Ammon's horn (tissue), 1 donor: ENCODE results near the gene ADD1.
A peak's percentile ranks its signal among the peaks of the same experiment; 100 is the strongest.

Experiments used
- DNase-seq: peaks from one replicate; pipeline ENCODE4 v3.0.0-alpha.2; 2016; ENCODE audit warnings: low spot score

Gene ADD1

DNA sequence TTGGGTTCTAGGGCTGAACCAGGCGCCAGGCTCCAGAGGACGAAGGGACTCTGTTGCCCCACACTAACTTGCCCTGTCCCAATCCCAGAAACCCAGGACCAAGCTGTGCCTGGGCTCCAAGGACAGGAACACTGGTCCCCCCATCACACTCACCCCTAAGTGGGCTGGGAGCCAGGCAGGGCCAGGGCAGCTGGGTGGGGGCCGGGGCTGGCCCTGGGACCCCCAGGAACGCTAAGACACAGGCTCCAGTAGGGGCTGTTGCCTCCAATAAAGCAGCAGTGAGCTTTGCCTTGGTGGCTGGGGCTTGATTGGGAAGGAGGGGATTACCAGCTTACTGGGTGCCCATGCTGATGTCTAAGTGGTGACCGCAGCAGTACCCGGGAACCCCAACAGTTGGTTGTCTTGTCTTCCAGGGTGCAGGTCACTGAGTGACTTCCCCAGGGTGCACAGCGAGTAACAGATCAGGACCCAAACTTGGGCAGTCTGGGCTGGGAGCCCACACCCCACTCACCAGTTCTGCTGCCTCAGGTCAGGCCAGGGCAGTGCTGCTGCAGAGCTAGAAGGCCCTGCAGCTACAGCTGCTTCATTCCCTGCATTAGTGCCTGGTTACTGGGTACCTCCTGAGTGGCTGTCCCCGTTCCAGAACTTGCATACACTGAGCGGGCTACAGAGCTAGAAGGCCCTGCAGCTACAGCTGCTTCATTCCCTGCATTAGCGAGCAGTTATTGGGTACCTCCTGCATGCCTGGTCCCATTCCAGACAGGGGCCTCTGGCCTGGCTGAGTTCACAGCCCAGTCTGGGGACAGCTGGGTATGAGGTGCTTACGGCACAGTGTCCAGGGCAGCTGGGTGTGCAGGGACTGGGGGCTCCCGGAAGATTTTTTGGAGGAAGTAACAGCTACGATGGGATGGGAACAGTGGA is 9.4 kb upstream of the ADD1 start:
- no peak for DNase-seq

DNA sequence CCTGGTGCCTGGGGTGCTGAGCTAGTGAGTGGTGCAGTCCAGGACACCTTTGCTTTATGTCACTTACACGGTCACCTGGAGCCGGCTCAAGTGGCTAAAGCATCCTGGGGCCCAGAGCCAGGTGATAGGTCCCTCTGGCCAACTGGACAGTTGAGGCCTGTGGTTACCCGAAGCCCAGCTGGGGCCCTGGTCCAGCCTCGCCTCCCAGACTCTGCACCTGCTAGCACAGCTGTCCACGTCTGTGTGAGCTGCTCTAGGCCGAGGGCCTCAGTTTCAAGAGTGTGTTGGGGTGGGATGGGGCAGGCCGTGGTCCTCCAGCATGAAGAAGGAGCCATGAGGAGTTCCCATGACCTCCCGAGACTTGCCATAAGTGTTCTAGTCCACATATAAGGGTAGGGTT is 7.7 kb upstream of the ADD1 start:
- no peak for DNase-seq

DNA sequence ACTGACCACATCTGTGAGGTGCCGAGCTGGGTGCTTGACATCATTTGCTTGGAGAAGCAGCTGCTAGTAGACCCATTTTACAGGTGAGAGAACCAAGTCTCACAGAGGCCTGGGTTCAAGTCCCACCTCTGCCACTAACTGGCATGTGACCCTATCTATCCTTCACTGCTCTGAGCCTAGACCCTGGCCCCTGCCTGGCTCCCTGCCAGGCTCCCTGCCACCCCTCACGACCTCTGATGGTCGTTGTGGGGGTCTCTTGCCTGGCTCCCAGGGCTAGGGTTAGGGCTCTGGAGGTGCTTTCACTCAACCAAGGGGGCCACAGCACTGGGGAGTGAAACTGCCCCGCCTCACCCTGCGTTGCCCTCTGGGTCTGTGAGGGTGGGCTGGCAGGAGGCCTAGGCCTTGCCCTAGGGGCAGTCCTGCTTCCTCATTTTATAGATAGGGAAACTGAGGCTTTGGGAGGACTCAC is 7.2 kb upstream of the ADD1 start:
- no peak for DNase-seq

DNA sequence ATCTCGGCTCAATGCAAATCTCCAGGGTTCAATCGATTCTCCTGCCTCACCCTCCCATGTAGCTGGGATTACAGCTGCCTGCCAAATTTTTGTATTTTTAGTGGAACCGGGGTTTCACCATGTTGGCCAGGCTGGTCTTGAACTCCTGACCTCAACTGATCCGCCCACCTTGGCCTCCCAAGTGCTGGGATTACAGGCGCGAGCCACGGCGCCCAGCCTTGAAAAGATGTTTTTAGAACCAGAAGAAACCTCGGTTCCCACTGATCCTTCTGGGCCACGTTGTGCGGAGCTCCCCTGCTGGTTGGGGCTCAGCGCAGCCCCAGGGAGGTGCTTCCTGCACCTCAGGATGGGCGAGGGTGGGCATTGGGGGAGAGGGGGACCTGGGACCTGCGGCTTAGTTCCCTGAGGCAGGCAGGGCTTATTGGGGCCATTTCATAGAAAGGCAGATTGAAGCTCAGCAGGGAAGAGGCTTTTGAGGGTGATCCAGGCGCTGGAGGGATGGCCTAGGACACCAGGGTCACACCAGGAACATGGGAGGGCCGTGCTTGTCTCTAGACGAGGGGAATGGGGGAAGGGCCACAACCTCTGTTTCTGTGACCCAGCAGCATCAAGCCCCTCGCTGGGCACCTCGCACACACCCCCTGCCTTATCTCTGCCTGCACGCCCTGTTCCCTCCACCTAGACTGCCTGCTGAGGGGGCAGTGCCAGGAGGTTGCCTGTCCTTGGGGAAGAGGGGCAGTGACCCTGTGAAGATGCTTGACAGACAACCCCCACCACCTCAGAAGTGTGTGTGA is 6.3 kb upstream of the ADD1 start:
- DNase-seq, result no peak

DNA sequence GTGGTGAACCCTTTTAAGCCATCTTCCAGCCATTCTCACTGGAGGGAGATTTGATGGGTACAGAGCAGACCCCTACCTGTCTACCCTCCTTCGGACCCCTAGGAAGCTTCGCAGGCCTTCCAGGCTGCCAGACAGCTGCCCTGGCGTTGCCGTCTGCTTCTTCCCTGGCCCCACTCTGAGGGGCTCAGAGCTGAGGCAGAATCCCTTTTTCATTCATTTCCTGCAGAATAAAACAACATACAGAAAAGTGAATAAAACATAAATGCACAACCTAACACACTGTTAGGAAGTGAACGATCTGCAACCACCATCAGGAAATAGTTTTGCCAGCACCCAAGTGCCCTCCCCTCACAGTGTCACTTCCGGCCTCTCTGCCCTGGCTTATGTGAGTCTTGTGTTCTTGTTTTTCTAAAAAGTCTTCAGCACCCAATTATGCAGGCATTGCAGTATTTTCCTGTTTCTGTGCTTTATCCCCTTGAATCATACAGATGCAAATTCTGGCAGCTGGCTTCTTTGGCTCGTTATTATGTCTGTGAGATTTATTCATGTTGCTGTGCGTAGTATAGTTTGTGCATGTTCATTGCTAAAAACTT is 5.6 kb upstream of the ADD1 start:
- DNase-seq, result peak; percentile 74

DNA sequence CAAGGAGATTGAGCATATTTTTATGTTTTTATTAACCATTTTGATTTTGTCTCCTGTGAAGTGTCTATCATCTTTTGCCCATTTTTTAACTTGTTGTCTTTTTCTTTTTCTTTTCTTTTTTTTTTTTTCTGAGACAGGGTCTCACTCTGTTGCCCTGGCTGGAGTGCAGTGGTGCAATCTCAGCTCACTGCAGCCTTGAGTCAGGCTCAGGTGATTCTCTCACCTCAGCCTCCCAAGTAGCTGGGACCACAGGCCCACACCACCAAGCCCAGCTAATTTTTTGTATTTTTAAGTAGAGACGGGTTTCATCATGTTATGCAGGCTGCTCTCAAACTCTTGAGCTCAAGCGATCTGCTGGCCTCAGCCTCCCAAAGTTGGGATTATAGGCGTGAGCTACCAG is 4.6 kb upstream of the ADD1 start:
- no peak for DNase-seq

DNA sequence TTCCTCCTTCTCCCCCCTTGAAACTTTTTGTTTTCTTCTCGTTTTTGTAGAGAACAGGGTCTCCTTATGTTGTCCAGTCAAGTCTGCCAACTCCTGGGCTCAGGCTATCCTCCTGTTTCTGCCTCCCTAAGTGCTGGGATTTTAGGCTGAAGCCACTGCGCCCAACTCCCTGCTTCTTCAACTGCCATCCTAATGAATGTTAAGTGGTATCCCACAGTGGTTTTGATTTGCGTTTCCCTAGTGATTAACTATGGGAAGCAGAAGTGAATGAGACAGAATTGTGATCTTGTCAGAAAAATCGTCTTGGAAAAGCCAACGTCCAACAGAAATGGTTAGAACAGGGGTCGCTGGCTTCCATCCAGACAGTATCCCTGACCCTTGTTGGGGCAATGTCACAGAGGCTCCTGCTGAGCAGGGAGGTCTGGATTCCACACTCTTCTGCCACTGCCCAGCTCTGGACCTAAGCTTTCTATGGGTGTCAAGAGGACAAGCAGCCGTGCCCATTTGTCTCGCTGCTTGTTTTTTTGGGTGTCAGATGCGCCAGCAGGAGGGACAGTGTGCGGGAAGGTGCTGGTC is 869 bp upstream of the ADD1 start:
- DNase-seq, result peak; percentile 70

DNA sequence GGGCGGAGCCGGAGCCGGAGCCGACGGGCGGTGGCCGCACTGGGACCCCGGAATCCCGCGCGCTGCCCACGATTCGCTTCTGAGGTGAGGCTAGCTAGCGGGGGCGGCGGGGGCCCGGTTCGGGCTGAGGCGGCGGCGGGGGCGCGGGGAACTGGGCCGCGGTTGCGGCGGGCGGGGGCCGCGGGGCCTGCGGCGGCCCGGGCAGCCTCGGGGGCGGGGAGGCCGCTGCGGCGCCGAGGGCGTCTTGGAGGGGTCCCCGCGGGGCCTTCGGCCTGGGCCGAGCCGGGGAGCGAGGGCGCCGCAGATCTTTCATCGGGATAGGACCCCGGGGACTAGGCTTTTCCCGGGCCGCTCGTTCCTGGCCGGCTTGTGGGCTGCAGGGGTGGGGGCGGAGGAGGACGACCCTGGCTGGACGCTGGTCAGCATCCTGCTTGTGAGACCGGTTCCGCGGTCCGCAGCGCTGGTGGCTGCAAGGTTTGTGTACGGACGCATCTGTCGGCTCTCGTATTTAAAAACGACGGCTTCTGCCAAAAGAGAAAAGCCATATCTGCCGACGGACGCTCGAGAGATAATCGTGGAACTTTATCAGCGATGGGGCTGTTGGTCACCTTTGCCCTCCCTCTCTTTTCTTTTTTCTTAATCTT is 419 bp downstream of the ADD1 start:
- no peak for DNase-seq

DNA sequence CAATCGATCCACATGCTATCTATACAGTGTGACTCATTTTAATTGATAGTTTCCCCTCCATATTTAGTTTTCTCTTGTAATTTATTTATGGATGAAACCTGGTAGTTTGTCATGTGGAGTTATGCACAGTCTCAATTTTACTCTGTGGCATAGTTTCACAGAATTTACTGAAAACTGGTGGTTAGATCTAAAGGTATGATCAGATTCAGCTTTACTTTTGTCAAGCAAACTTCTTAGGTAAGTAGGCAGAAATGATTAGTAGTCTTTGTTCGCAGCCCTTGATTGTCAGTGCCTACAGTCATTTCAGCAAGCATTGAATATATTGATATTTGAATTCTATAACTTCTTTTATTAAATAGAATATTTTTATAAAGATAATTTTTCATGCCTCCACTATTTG is 2.5 kb downstream of the ADD1 start:
- DNase-seq, result no peak

DNA sequence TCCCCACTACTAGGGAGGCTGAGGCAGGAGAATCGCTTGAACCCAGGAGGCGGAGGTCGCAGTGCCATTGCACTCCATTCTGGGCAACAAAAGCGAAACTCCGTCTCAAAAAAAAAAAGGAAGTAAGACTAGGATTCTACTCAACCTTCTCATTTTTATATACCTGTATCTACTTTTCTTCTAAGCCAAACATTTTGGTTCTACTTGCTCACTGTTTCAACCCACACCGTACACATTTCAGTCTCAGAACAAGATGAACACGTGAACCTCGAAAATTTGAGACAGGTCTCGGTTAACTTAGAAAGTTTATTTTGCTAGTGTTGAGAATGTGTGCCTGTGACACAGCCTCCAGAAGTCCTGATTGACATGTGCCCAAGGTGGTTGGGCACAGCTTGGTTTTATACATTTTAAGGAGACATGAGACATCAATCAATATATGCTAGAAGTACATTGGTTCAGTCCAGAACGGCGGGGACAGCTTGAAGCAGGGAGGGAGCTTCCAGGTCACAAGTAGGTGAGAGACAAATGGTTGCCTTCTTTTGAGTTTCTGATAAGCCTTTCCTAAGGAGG is 3.7 kb downstream of the ADD1 start:
- no peak for DNase-seq

DNA sequence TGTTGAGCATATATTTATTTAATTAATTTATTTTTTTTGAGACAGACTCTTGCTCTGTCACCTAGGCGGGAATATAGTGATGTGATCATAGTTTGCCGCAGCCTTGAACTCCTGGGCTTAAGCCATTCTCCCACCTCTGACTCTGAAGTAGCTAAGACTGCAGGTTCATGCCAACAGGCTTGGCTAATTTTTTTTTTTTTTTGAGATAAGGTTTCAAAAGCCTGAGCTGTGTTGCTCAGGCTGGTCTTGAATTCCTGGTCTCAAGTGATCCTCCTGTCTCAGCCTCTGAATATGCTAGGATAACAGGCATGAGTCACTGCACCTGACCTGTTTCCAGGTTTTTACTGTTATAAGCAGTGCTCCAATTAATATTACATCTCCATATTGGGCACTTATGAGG is 4.8 kb downstream of the ADD1 start:
- DNase-seq, result no peak

DNA sequence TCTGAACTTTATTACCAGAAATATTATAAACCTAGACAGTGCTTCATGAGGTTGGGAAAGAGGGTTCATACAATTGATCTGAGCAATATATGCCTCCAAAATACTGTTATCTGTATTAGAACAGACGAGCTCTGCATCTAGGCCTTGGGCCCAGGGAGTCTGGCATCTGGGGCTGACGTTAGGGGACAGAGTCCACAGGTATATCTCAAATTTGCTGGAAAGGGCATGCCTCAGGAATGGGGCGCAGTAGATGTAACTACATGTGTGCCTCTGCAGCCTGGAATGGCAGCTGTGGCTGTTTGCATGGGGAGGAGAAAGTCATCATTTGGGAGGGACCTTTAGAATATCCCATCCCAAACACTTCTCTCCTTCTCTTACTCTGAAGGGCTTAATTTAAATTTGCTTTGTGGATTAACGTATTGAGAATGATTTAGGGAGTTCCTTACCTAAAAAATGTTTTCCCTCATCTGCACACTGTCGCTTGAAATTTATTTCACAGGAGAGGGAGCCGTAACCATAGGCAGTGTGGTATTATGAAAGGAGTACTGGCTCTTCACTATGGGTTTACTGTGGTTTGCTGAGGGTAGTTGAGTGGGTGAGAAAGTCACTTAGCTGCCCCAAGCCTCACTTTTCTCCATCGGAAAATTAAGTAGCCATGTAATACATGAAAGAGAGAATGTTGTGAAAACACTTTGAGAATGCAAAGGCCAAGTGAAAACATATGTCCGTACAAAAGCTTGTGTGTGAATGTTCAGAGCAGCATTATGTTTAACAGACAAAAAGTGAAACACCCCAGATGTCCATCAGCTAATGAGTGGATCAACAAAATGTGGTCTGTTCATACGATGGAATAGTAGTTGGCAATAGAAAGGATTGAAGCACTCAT is 5.9 kb downstream of the ADD1 start:
- no peak for DNase-seq

DNA sequence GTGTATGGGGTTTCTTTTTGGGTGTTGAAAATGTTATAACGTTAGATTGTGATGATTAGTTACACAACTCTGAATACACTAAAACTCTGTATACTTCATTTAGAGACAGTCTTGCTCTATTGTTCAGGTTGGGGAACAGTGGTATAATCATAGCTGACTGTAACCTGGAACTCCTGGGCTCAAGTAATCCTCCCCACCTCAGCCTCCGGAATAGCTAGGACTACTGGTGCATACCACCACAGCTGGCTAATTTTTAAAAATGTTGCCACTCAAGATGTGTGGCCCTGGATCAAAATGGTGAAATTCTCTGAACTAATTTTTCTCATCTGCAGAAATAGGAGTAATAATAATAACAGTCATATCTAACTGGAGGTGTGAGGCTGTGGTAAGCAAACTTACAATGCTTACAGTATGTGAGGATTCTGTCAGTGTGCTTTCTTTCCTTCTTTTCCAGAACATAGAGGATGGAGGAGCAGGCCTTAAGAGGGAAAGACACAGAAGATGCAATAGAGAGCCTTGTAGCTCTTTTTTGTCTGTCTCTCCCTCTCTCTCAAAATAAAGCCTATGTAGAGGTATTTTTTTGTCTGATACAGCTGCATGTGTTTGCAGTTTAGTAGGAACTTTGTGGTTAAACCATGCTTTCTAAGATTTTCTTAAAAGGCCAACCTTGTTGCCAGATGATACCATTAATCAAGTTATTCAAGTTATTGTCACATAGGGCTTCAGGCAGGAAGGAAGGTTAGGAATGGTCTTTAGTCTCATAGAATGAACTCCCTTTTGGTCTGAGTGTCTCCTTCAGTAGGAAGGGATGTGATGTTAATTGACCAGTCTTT is 7.5 kb downstream of the ADD1 start:
- DNase-seq, result no peak

DNA sequence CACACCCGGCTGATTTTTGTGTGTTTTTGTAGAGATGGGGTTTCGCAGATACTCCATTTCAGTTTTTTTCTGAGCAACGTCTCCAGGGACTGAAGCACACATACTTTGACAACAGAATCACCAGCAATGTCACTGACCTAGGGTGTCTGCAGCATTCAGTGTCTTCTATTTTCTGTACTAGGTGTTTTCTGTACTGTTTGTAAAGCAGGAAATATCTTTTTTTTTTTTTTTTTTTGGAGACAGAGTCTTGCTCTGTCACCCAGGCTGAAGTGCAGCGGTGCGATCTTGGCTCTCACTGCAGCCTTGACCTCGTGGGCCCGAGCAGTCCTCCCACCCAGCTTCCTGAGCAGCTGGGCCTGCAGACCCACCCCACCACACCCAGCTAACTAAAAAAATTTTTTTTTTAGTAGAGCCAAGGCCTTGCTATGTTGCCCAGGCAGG is 8.9 kb downstream of the ADD1 start:
- DNase-seq, result no peak

DNA sequence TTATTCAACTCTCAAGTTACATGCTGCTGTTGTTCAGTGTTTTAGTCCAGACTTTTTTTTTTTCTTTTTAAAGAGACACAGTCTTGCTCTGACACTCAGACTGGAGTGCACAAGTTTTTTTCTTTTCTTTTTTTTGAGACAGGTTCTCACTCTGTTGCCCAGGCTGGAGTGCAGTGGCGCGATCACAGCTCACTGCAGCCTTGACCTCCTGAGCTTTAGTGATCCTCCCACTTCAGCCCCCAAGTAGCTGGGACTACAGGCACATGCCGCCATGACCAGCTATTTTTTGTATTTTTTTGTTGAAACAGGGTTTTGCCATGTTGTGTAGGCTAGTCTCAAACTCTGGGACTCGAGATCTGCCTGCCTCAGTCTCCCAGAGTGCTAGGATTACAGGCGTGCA is 11.9 kb downstream of the ADD1 start:
- no peak for DNase-seq

DNA sequence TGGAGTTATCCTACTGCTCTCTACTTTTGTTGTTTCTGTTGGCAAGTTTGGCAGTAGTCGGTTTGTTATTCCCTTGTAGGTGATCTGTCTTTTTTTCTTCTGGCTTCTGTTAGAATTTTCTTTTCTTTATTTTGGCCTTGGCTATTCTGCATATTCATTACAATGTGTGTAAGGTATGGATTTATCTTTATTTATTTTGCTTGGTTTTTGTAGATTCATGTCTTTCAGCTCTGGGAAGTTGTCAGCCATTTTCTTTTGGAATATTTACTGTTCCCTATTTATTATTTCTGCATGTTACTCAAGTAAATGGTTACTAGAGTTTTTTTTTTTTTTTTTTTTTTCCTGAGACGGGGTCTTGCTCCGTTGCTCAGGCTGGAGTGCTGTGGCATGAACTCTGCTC is 12.6 kb downstream of the ADD1 start:
- no peak for DNase-seq

DNA sequence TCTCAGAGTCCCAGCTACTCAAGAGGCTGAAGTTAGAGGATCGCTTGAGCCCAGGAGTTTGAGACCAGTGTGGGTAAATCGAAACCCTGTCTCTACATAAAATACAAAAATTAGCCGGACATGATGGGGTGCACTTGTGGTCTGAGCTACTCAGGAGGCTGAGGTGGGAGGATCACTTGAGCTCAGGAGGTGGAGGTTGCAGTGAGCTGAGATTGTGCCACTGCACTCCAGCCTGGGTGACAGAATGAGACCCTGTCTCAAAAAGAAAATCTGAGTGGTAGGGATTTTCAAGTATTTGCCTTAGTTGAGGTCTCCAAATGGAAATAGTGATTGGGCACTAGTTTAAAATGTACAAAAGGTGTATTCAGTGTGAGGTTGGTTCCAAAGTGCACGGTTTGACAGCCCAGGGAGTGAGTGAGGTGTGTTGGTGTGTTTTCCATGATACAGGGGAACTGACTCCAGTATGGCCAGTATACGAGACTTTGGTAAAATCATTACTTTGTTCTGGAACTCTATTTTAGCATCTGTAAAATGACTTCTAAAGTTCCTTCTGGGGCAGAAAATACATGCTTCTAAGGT is 13.8 kb downstream of the ADD1 start:
- no peak for DNase-seq

DNA sequence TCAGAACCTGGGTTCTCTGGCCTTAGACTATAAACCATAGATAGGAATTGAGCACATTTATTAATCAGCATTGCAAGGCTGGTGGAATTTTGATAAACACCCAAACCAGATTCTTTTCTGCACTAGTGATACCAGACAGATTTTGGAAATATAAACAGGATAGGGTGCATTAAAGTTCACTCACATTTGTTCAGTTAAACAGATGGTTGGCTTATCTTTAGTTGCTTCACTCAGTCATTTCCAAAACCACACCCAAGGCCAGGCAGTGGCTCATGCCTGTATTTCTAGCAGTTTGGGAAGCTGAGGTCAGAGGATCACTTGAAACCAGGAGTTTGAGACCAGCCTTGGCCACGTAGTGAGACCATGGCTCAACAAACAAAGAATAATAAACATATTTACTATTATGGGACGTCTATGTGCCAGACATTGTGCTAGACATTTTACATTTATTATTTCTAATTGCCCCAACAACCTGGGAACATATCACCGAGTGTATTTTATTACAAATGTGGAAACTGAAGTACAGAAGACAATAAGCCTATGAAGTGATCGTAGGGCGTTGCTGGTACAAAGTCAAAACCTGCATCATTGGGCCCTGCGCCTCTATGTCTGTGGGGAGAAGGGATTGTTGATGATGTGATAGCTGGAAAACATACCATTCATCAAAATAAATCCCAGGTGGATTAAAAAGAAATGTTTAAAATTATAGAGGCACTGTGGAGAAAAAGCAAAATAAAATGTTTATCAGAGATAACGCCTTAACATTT is 15.0 kb downstream of the ADD1 start:
- DNase-seq, result no peak
